ENCODE measurements around the gene CLSTN2.

The CLSTN2 gene

GRCh38 chr3:140148824-140149390 is 213.9 kb downstream of the CLSTN2 start:
- no peak for DNase-seq (ENCODE audit: low read depth)

DNA sequence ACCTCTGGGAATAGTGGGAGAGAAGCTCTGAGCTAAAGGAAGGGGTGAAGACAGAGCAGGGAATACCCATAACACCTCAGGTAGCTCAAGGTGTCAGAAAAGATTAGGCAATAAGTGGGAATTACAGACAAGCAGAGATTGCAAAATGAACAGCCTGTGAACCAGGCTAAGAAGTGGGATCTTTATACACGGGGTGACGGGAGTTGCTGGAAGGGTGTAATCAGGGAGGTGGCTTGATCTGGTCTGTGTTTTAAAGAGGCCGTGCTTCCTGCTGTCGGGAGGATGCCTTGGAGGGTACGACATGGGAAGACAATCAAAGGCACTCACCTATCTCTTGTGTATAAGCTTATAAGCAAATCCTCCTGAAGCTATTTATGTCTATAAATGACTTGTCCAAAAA is 216.3 kb downstream of the CLSTN2 start:
- DNase-seq (ENCODE audit: low read depth), result no peak

DNA sequence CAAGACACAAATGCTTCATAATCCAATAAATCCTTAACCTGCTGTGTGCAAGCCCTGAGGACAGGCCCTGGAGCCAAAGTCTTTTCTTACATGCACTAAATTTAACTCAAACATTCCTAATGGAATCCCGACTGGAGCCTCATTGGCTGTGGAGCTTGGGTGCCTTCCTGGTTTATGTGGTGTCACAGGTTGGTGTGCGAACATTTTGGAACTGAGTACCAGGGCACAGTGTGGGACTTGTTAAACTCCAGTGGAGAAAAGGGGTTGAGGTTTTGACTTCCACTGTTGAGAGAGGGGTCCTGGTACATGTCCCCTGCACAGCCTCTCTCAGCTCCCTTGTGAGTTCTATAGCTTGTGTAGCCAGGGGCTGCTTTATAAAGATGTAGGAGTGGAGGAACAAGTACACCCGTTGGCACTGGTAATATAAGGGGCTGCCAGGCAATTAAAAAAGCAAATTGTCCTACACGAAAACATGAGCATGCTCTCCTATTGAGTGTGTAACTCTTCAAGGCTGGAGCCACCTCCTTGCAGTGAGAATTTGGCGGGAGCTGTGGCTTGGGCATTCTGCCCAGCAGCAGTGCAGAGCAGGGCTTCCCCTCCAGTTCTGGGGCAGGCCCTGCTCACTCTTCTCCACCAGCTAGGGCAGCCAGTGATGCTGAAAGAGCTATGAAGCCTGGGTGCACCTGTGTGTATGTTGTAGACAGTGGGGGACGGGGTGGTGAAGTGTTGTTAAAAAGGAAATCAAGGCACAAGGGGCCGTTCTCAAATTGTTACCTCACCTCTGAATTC is 218.1 kb downstream of the CLSTN2 start:
- no peak for DNase-seq (ENCODE audit: low read depth)

GRCh38 chr3:140153736-140154135 is 218.8 kb downstream of the CLSTN2 start:
- no peak for DNase-seq (ENCODE audit: low read depth)

- no peak for DNase-seq (ENCODE audit: low read depth)
Measured at GRCh38 chr3:140157161-140157560, 222.2 kb downstream of the CLSTN2 start.

DNA sequence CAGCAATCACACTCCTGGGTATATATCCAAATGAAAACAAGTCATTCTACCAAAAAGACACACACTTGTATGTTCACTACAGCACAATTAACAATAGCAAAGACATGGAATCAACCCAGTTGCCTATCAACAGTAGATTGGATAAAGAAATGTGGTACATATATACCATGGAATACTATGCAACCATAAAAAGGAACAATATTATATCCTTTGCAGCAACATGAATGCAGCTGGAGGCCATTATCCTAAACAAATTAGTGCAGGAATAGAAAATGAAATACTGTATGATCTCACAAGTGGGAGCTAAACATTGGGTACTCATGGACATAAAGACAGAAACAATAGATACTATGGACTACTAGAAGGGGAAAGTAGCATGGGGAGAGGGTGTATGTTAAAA is 224.7 kb downstream of the CLSTN2 start:
- DNase-seq (ENCODE audit: low read depth), result no peak

GRCh38 chr3:140160553-140160952 is 225.6 kb downstream of the CLSTN2 start:
- DNase-seq (ENCODE audit: low read depth), result no peak

DNA sequence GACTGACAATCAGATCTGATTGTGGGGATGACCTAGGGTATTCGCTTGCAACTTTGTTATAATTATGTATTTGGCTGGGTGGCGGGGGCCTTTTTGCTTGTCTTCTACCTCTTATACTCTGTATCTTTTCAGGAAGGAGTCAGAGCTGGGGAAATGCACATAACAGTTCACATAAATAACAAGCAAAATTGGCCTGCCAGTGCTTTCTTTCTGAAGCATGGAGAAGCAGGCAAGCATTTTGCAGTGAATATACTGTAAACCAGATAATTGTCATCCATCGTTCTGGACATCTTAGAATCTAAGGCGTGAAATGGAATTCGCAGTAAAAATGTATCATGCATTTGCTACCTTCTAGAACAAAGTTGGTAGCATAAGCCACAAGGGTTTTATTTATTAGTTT is 227.6 kb downstream of the CLSTN2 start:
- no peak for DNase-seq (ENCODE audit: low read depth)

DNA sequence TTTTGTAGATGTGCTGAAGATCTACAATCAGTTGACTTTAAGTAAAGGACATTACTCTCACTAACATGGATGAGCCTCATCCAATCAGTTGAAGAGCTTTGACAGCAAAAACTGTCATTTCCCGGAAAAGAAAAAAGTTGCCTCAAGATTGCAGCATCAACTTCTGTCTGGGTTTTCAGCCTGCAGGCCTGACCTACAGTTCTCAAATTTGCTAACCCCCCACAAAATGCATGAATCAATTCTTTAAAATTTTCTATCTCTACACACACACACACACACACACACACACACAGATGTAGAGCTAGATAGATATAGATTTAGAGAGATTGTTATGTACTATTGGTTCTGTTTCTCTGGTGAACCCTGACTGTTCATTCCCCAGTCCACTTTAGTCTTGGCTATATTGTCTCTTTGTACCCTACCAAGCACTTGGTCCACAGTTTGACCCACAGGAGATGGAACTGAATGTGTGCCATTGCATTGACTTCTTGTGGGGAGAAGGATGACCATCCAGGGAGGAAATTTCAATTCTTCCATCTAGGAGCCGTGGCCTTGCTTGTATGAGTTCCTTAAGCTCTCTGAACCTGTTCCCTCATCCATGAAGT is 228.3 kb downstream of the CLSTN2 start:
- no peak for DNase-seq (ENCODE audit: low read depth)

- no peak for DNase-seq (ENCODE audit: low read depth)
Measured at GRCh38 chr3:140164156-140164555, 229.2 kb downstream of the CLSTN2 start.

DNA sequence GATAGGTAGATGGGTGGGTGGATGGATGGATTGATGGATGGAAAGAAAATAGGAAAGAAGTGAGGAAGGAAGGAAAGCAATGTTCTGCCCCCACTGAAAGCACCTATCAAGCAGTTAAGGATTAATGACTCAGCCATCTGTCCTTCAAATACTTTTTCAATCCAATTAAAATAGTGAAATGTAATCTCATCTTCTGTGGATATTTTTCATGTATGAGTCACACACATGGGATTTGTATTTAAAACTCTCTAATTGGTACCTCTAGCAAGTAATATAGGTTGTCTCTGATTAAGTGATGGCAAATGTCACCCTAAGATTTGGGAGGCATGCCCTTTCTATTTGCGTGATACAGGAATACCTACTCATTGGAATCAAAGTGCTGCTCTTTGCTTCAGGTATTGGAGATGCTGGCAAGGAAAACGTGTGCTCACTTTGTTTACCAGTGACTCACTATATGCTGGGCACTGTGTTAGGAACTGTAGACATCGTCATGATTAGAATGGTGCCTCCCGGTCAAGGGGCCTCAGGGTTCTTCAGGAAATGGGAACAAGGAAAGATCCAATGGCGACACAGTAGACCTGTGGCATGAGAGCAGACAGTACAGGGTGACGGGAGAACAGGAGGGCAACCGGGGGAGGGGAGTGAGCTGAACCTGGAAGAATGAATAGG is 230.1 kb downstream of the CLSTN2 start:
- DNase-seq (ENCODE audit: low read depth), result peak; percentile 23

GRCh38 chr3:140165781-140166180 is 230.8 kb downstream of the CLSTN2 start:
- DNase-seq (ENCODE audit: low read depth), result no peak

- DNase-seq (ENCODE audit: low read depth), result no peak
Measured at GRCh38 chr3:140166861-140167599, 232.0 kb downstream of the CLSTN2 start.

- DNase-seq (ENCODE audit: low read depth), result peak; percentile 8
Measured at GRCh38 chr3:140167600-140168281, 232.8 kb downstream of the CLSTN2 start.

DNA sequence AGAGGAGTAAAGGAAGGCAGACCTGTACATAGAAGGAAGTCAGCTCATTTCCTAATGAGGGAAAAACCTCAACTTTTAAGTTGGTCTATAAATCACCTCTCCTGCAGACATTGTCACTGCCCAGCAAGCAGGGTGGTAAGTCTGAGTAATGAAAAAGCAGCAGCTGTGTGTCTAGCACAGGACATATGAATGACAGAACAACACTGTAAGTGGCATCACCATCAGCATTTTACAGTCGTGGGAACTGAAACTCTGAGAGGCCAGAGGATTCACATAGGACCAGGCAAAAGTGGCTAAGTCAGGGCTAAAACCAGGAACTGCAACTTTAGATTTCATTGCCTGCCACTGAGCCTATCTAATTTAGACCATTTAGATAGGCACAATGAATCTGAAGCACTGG is 235.6 kb downstream of the CLSTN2 start:
- DNase-seq (ENCODE audit: low read depth), result no peak

DNA sequence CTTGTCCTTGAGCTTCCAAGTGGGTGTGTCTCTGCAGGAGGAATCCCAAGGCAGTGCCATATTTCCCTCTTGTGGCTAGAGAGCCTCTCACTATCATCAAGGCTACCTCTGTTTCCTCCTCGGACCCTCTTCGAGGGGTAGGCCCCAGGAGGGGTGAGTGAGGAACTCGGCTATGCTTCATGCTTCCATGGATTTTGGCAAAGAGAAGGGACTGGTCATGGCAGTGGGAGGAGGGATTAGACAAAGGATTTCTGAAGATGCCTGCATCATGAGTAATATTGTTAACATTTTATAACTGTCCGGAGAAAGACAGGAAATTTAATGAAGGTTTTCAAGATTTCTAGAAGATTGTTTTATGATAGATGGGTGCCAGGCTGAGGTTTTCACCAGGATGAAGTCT is 241.5 kb downstream of the CLSTN2 start:
- DNase-seq (ENCODE audit: low read depth), result peak; percentile 28

DNA sequence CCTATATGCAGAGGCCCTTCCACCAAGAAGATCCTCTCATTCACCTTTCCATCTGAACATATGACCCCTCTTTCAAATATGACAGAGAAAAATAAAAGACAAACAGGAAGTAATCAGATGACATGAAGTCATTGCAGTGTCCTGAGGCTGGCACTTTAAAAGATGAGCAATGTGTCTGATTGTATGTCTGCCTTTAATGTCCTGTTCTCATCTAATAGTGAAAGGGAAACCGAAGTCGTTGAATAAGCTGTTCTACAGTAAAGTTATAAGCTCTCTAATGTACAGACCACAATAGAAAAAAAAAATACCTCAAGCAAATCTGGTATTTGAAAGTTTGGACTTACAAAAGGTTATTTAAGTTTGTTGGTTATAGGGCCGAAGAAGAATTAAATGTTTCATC is 243.0 kb downstream of the CLSTN2 start:
- no peak for DNase-seq (ENCODE audit: low read depth)

GRCh38 chr3:140178482-140178881 is 243.5 kb downstream of the CLSTN2 start:
- DNase-seq (ENCODE audit: low read depth), result no peak

DNA sequence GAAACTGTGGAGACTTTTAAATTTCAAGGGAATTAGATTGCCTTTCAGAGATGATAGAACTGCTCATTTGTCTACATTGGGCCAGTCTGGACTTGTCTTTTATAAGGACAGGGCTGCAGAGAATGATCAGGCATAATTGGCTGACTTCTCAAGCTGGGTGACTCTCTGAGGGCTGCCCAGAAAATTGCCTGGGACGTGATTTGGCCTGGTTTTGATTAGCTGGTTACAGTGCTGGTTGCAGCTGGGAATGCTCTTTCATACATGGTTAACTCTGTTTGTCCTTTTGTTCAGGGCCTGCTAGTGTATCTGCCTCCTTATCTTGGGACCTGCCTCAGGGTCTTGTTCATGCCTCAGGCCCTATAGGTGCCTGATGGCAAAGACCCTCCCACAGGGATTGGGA is 245.6 kb downstream of the CLSTN2 start:
- no peak for DNase-seq (ENCODE audit: low read depth)

- no peak for DNase-seq (ENCODE audit: low read depth)
Measured at GRCh38 chr3:140185375-140185774, 250.4 kb downstream of the CLSTN2 start.

- DNase-seq (ENCODE audit: low read depth), result peak; percentile 65
Measured at GRCh38 chr3:140186421-140186920, 251.5 kb downstream of the CLSTN2 start.

Measured in iris pigment epithelial cell (primary cell).